Measurements from ENCODE around the gene DENND1A.
A peak's percentile ranks its signal among the peaks of the same experiment; 100 is the strongest.

The DENND1A gene

DNA sequence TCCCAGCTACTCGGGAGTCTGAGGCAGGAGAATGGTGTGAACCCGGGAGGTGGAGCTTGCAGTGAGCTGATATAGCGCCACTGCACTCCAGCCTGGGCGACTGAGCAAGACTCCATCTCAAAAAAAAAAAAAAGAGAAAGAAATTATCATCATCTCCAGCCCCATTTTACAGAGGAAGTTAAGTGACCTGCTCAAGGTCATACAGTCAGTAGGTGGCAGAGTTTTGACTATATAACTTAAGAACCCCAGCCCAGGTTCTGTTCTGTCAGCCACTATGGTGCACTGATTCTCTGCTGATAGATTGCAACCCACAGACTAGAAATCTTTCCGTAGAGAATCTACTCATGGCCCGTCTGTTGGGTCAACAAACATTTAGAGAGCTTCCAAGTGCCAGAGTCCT, 25.7 kb upstream of the DENND1A start:
- no peak overlapping the region for H3K14ac ChIP-seq (ENCODE audit: low read length)
- H2BK12ac ChIP-seq (ENCODE audit: low read length) = no peak overlapping the region
- H3K9ac ChIP-seq (ENCODE audit: low read depth, low read length, poor library complexity) = no peak overlapping the region
- no peaks in the 10 kb centered on the region for H3K79me1 ChIP-seq (ENCODE audit: low read depth, low read length)
- no peak overlapping the region for H3K4me2 ChIP-seq (ENCODE audit: insufficient read depth, low read length, poor library complexity, severe bottlenecking)
- H2AFZ ChIP-seq (ENCODE audit: low read length) = no peak overlapping the region
- no CpG with 5 or more reads among the region's 6 CpGs for WGBS, 2 donors (ENCODE audit: extremely low coverage in 2 of 2, insufficient read length in 2 of 2, insufficient replicate concordance in 1 of 2)
- H3K9me3 ChIP-seq (replicated peaks in 1 of 2; ENCODE audit: control insufficient read depth in 2 of 2, insufficient read depth in 1 of 2, low read depth in 1 of 2, low read length in 2 of 2) = no peaks in the 10 kb centered on the region
- no peak overlapping the region for H3K4me3 ChIP-seq (ENCODE audit: low read length in 2 of 2)
- H3K27ac ChIP-seq (replicated peaks; ENCODE audit: low read length) = no peak overlapping the region
- H2BK120ac ChIP-seq (ENCODE audit: low read depth, low read length) = no peak overlapping the region
- no peaks in the 10 kb centered on the region for H3K36me3 ChIP-seq (replicated peaks in 1 of 2; ENCODE audit: control insufficient read depth in 2 of 2, insufficient read depth in 2 of 2, low read length in 2 of 2)
- H2BK15ac ChIP-seq (ENCODE audit: low read length) = no peak overlapping the region
- no peak overlapping the region for H2BK5ac ChIP-seq (ENCODE audit: low read length)
- H3K4ac ChIP-seq (ENCODE audit: low read length) = no peak overlapping the region
- no peak overlapping the region for H2AK5ac ChIP-seq (ENCODE audit: low read depth, low read length)
- peaks cover 0 to 10% of the 10 kb centered on the region in 2 donors for H3K4me1 ChIP-seq (ENCODE audit: control insufficient read depth in 2 of 2, insufficient read depth in 1 of 2, low read depth in 1 of 2, low read length in 2 of 2)
- H3K23ac ChIP-seq (ENCODE audit: low read depth, low read length, poor library complexity) = no peak overlapping the region
- H4K8ac ChIP-seq (ENCODE audit: low read depth, low read length) = no peak overlapping the region
- H4K91ac ChIP-seq (ENCODE audit: low read depth, low read length, poor library complexity) = no peak overlapping the region
- no peak for DNase-seq (ENCODE audit: low spot score)
- peaks cover 0 to 53% (median 0%) of the 10 kb centered on the region in 3 experiments for H3K27me3 ChIP-seq (ENCODE audit: control insufficient read depth in 3 of 3, insufficient read depth in 3 of 3, low read depth in 1 of 3, low read length in 3 of 3)
- no peak overlapping the region for H3K18ac ChIP-seq (ENCODE audit: low read length)

DNA sequence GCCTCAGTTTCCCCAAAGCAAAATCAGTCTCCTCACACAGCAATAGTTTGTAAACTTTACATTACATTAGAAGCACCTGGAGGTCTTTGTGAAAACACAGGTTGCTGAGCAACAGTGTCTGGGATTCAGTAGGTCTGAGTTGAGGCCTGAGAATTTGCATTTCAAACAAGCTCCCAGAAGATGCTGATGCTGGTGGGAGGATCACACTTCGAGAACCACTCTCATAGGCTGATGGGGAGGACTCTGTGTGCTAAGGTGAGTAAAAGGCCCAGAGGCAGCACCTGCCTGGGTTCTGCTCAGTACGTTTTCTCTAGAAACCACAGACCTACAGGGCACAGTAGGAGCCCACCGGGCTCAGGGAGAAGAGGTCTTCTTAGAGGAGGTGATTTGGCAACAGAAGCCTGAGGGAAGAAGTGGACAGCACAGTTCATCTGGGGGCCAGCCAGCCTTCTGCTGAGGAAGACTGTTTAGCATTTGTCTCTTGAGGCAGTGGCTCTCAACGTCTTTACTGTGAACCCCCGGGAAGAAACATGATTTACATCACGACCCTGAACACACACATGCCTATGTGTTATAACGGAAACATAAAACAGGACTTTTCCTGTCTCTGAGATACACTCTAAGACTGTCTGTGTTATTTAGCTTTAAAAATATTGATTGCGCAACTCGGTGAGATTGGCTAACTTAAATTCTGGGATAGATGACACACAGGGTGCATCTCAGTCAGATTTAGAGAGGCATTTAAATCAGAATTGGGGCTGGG, 24.8 kb upstream of the DENND1A start:
- no peak overlapping the region for H2BK120ac ChIP-seq (ENCODE audit: low read depth, low read length)
- no peaks in the 10 kb centered on the region for H3K36me3 ChIP-seq (replicated peaks in 1 of 2; ENCODE audit: control insufficient read depth in 2 of 2, insufficient read depth in 2 of 2, low read length in 2 of 2)
- H2AK5ac ChIP-seq (ENCODE audit: low read depth, low read length) = no peak overlapping the region
- H3K4me1 ChIP-seq (ENCODE audit: control insufficient read depth in 2 of 2, insufficient read depth in 1 of 2, low read depth in 1 of 2, low read length in 2 of 2) = peaks cover 0 to 10% of the 10 kb centered on the region in 2 donors
- no peak overlapping the region for H3K27ac ChIP-seq (replicated peaks; ENCODE audit: low read length)
- H3K27me3 ChIP-seq (ENCODE audit: control insufficient read depth in 3 of 3, insufficient read depth in 3 of 3, low read depth in 1 of 3, low read length in 3 of 3) = peaks cover 0 to 48% (median 0%) of the 10 kb centered on the region in 3 experiments
- no peak overlapping the region for H2BK12ac ChIP-seq (ENCODE audit: low read length)
- H2BK15ac ChIP-seq (ENCODE audit: low read length) = peak overlapping the region; percentile 77
- H3K14ac ChIP-seq (ENCODE audit: low read length) = no peak overlapping the region
- H3K18ac ChIP-seq (ENCODE audit: low read length) = no peak overlapping the region
- H3K4me3 ChIP-seq (ENCODE audit: low read length in 2 of 2) = no peak overlapping the region
- H4K91ac ChIP-seq (ENCODE audit: low read depth, low read length, poor library complexity) = no peak overlapping the region
- H2BK5ac ChIP-seq (ENCODE audit: low read length) = no peak overlapping the region
- no peak overlapping the region for H3K4me2 ChIP-seq (ENCODE audit: insufficient read depth, low read length, poor library complexity, severe bottlenecking)
- no peak overlapping the region for H4K8ac ChIP-seq (ENCODE audit: low read depth, low read length)
- no CpG with 5 or more reads among the region's 9 CpGs for WGBS, 2 donors (ENCODE audit: extremely low coverage in 2 of 2, insufficient read length in 2 of 2, insufficient replicate concordance in 1 of 2)
- no peaks in the 10 kb centered on the region for H3K79me1 ChIP-seq (ENCODE audit: low read depth, low read length)
- H2AFZ ChIP-seq (ENCODE audit: low read length) = no peak overlapping the region
- no peaks in the 10 kb centered on the region for H3K9me3 ChIP-seq (replicated peaks in 1 of 2; ENCODE audit: control insufficient read depth in 2 of 2, insufficient read depth in 1 of 2, low read depth in 1 of 2, low read length in 2 of 2)
- H3K4ac ChIP-seq (ENCODE audit: low read length) = no peak overlapping the region
- no peak overlapping the region for H3K9ac ChIP-seq (ENCODE audit: low read depth, low read length, poor library complexity)
- no peak for DNase-seq (ENCODE audit: low spot score)
- H3K23ac ChIP-seq (ENCODE audit: low read depth, low read length, poor library complexity) = no peak overlapping the region

DNA sequence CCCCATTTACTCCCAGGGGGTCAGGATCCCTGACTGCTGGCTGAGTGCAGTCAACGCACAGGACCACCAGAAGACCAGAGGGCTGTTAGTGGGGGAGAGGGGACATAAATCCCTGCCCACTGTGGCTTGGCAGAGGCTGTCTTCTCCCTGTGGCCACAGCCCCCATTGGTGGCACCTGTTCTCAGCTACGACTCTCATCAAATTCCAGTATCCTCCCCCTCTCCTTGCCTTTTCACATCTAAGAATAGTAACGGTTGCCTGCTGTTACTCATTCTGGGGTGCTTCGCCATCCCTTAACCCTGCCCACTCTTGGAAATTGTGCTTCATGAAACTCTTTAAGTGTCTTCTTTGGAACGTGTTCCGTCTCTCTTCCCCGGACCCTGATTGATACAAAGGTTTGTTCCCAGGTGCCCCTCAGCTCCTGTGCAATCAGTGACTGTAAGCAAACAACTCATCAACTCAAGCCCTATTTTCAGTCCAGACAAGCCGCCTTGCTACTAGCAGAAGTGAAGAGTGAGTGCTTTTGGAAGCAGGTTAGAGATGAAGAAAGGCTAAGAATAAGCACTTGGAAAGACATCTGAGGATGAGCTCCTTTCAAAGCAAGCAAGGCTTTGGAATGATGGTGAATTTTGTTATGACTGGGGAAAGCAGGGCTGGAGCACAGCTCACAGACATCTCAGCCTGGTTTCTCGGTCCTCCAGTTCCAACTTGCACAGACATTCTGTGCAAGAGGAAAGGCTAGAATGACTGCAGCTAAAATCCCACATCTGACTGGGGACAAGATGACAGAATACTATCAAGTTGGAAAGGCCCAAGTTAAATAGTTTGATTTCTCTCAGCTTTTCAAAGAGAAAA, 22.9 kb upstream of the DENND1A start:
- H4K8ac ChIP-seq (ENCODE audit: low read depth, low read length) = no peak overlapping the region
- H2BK120ac ChIP-seq (ENCODE audit: low read depth, low read length) = no peak overlapping the region
- peaks cover 0 to 48% (median 0%) of the 10 kb centered on the region in 3 experiments for H3K27me3 ChIP-seq (ENCODE audit: control insufficient read depth in 3 of 3, insufficient read depth in 3 of 3, low read depth in 1 of 3, low read length in 3 of 3)
- H3K9ac ChIP-seq (ENCODE audit: low read depth, low read length, poor library complexity) = no peak overlapping the region
- no peak overlapping the region for H3K27ac ChIP-seq (replicated peaks; ENCODE audit: low read length)
- no peak for DNase-seq (ENCODE audit: low spot score)
- peaks cover 0 to 10% of the 10 kb centered on the region in 2 donors for H3K4me1 ChIP-seq (ENCODE audit: control insufficient read depth in 2 of 2, insufficient read depth in 1 of 2, low read depth in 1 of 2, low read length in 2 of 2)
- WGBS, 2 donors (ENCODE audit: extremely low coverage in 2 of 2, insufficient read length in 2 of 2, insufficient replicate concordance in 1 of 2) = no CpG with 5 or more reads among the region's 9 CpGs
- H2AK5ac ChIP-seq (ENCODE audit: low read depth, low read length) = no peak overlapping the region
- H3K4ac ChIP-seq (ENCODE audit: low read length) = no peak overlapping the region
- no peak overlapping the region for H3K4me2 ChIP-seq (ENCODE audit: insufficient read depth, low read length, poor library complexity, severe bottlenecking)
- peak overlapping the region; percentile 10 for H2BK5ac ChIP-seq (ENCODE audit: low read length)
- no peaks in the 10 kb centered on the region for H3K79me1 ChIP-seq (ENCODE audit: low read depth, low read length)
- H2AFZ ChIP-seq (ENCODE audit: low read length) = no peak overlapping the region
- no peak overlapping the region for H3K14ac ChIP-seq (ENCODE audit: low read length)
- H3K4me3 ChIP-seq (ENCODE audit: low read length in 2 of 2) = no peak overlapping the region
- no peak overlapping the region for H3K23ac ChIP-seq (ENCODE audit: low read depth, low read length, poor library complexity)
- H3K36me3 ChIP-seq (replicated peaks in 1 of 2; ENCODE audit: control insufficient read depth in 2 of 2, insufficient read depth in 2 of 2, low read length in 2 of 2) = no peaks in the 10 kb centered on the region
- H2BK15ac ChIP-seq (ENCODE audit: low read length) = no peak overlapping the region
- H3K18ac ChIP-seq (ENCODE audit: low read length) = peak overlapping the region; percentile 40
- H4K91ac ChIP-seq (ENCODE audit: low read depth, low read length, poor library complexity) = no peak overlapping the region
- H3K9me3 ChIP-seq (replicated peaks in 1 of 2; ENCODE audit: control insufficient read depth in 2 of 2, insufficient read depth in 1 of 2, low read depth in 1 of 2, low read length in 2 of 2) = no peaks in the 10 kb centered on the region
- H2BK12ac ChIP-seq (ENCODE audit: low read length) = no peak overlapping the region

DNA sequence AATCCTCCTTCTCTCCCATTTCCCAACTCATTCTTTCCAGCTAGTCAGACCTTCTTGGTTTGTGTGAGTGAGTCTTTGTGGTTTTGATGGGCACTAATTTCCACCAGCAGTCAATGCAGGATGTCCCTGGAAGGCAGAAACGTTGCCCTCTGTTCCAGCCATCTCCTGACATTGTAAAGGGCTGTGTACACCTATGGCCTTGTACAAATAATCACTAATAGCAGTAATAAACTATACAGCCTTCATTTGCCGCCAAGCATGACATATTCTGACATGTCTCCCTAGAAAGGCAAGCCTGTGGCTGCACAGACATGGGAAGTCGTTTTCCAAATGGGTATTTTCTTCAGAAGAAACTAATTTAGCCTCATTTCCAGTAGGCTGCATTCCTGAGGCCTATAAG, 18.4 kb upstream of the DENND1A start:
- DNase-seq (ENCODE audit: low spot score) = no peak
- H2AFZ ChIP-seq (ENCODE audit: low read length) = no peak overlapping the region
- no peak overlapping the region for H3K4ac ChIP-seq (ENCODE audit: low read length)
- H3K27me3 ChIP-seq (ENCODE audit: control insufficient read depth in 3 of 3, insufficient read depth in 3 of 3, low read depth in 1 of 3, low read length in 3 of 3) = peaks cover 0 to 31% (median 0%) of the 10 kb centered on the region in 3 experiments
- no peak overlapping the region for H3K18ac ChIP-seq (ENCODE audit: low read length)
- no peak overlapping the region for H2BK120ac ChIP-seq (ENCODE audit: low read depth, low read length)
- H2BK5ac ChIP-seq (ENCODE audit: low read length) = no peak overlapping the region
- no peak overlapping the region for H3K27ac ChIP-seq (replicated peaks; ENCODE audit: low read length)
- H4K91ac ChIP-seq (ENCODE audit: low read depth, low read length, poor library complexity) = no peak overlapping the region
- H3K79me1 ChIP-seq (ENCODE audit: low read depth, low read length) = no peaks in the 10 kb centered on the region
- H2AK5ac ChIP-seq (ENCODE audit: low read depth, low read length) = no peak overlapping the region
- H3K23ac ChIP-seq (ENCODE audit: low read depth, low read length, poor library complexity) = no peak overlapping the region
- WGBS, 2 donors (ENCODE audit: extremely low coverage in 2 of 2, insufficient read length in 2 of 2, insufficient replicate concordance in 1 of 2) = no CpG with 5 or more reads among the region's 3 CpGs
- H3K9ac ChIP-seq (ENCODE audit: low read depth, low read length, poor library complexity) = no peak overlapping the region
- H4K8ac ChIP-seq (ENCODE audit: low read depth, low read length) = no peak overlapping the region
- H2BK15ac ChIP-seq (ENCODE audit: low read length) = no peak overlapping the region
- H3K4me1 ChIP-seq (ENCODE audit: control insufficient read depth in 2 of 2, insufficient read depth in 1 of 2, low read depth in 1 of 2, low read length in 2 of 2) = peaks cover 0 to 4% of the 10 kb centered on the region in 2 donors
- H3K14ac ChIP-seq (ENCODE audit: low read length) = no peak overlapping the region
- no peak overlapping the region for H3K4me2 ChIP-seq (ENCODE audit: insufficient read depth, low read length, poor library complexity, severe bottlenecking)
- H3K36me3 ChIP-seq (replicated peaks in 1 of 2; ENCODE audit: control insufficient read depth in 2 of 2, insufficient read depth in 2 of 2, low read length in 2 of 2) = no peaks in the 10 kb centered on the region
- no peak overlapping the region for H2BK12ac ChIP-seq (ENCODE audit: low read length)
- no peaks in the 10 kb centered on the region for H3K9me3 ChIP-seq (replicated peaks in 1 of 2; ENCODE audit: control insufficient read depth in 2 of 2, insufficient read depth in 1 of 2, low read depth in 1 of 2, low read length in 2 of 2)
- no peak overlapping the region for H3K4me3 ChIP-seq (ENCODE audit: low read length in 2 of 2)

Data from neuronal stem cell (in vitro differentiated cells).